Omental fat pad (tissue), 4 donors: ENCODE measurements around the gene IGF2BP1. TPM values are rescaled to one million over a fixed set of nuclear protein-coding genes. Genes with fewer than 3 reads are reported as not detected.

Source experiments
- ATAC-seq: fragments of 150-250 bp; one replicate; pipeline ENCODE4 v1.9.1; 2016; ENCODE audit warnings: mild to moderate bottlenecking, moderate library complexity; ENCODE audit not compliant: low FRiP score
- DNase-seq: peaks from one replicate; pipeline ENCODE4 v3.0.0-alpha.2; 2019; ENCODE audit warnings: low spot score
- total RNA-seq, 4 donors: library from RNA; depleted of rRNA; stranded (reverse); fragments of >200 nt; gene quantifications; one replicate each; pipeline ENCODE4 v1.1.0, GENCODE V29; 2016
- TF ChIP-seq, protein P1 (sequence below), 3 donors: fragments of 450-650 bp; IDR thresholded peaks; one replicate each; pipeline ENCODE4 v1.5.1; 2016 to 2017; ENCODE audit warnings: antibody characterized with exemption in 3 of 3, mild to moderate bottlenecking in 3 of 3, moderate library complexity in 2 of 3

The IGF2BP1 gene
- total RNA-seq, 4 donors from 2014 or later: 0.16 TPM; not detected in 3

GRCh38 chr17:48970224-48970623 is 27.0 kb upstream of the IGF2BP1 start:
- TF ChIP-seq, protein P1, sequence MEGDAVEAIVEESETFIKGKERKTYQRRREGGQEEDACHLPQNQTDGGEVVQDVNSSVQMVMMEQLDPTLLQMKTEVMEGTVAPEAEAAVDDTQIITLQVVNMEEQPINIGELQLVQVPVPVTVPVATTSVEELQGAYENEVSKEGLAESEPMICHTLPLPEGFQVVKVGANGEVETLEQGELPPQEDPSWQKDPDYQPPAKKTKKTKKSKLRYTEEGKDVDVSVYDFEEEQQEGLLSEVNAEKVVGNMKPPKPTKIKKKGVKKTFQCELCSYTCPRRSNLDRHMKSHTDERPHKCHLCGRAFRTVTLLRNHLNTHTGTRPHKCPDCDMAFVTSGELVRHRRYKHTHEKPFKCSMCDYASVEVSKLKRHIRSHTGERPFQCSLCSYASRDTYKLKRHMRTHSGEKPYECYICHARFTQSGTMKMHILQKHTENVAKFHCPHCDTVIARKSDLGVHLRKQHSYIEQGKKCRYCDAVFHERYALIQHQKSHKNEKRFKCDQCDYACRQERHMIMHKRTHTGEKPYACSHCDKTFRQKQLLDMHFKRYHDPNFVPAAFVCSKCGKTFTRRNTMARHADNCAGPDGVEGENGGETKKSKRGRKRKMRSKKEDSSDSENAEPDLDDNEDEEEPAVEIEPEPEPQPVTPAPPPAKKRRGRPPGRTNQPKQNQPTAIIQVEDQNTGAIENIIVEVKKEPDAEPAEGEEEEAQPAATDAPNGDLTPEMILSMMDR (IDR thresholded peaks at IDR 0.05): no peak
- DNase-seq (no peak), ATAC-seq (no peak)

- DNase-seq: no peak
- ATAC-seq: no peak
- TF ChIP-seq, protein P1 (IDR thresholded peaks at IDR 0.05): no peak
These were observed 26.1 kb upstream of the IGF2BP1 start for GRCh38 chr17:48970865-48971687.

GRCh38 chr17:48972749-48973097 is 24.5 kb upstream of the IGF2BP1 start:
- no peak for ATAC-seq
- TF ChIP-seq, protein P1 (IDR thresholded peaks at IDR 0.05): no peak

DNA sequence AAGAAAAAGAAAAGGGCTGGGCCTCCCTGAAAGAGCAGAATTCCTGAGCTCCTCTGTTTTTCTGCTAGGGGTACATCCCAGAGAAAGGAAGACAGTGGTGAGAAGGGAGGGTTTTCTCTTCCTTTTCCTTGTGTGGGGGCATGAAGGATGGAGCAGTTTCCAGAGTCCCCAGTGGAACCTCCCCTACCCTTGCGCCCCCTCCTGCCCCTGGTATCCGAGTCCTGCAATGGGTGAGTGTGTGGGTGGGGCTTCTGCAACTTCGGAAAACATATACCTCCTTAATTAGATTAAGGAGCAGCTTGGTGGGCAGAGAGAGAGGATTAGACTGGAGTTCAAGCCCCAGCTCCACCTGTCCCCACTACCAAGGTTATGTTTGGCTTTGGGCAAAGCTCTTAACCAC is 23.4 kb upstream of the IGF2BP1 start:
- TF ChIP-seq, protein P1 (IDR thresholded peaks at IDR 0.05): no peak
- DNase-seq (no peak), ATAC-seq (no peak)

More at GRCh38 chr17:48972749-48973097, 24.5 kb upstream of the IGF2BP1 start:
- DNase-seq: no peak

DNA sequence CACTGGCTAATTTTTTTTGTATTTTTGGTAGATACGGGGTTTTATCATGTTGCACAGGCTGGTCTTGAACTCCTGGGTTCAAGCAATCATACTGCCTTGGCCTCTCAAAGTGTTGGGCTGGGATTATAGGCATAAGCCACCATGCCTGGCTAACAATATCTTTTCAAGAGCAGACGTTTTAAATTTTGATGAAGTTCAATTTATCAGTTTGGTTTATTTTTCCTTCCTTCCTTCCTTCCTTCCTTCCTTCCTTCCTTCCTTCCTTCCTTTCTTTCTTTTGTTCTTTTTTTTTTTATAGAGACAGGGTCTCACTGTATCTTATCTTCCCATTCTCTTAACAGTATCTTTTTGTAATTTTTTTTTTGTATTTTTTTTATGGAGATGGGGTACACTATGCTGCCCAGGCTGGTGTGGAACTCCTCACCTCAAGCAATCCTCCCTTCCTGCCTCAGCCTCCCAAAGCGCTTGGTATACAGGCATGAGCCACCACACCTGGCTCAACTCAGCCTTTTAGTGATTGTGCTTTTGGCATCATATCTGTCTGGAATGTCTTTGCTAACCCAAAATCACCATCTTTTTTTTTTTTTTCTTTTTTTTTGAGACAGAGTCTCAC is 15.2 kb upstream of the IGF2BP1 start:
- DNase-seq (no peak), ATAC-seq (no peak)
- TF ChIP-seq, protein P1 (IDR thresholded peaks at IDR 0.05): no peak

DNA sequence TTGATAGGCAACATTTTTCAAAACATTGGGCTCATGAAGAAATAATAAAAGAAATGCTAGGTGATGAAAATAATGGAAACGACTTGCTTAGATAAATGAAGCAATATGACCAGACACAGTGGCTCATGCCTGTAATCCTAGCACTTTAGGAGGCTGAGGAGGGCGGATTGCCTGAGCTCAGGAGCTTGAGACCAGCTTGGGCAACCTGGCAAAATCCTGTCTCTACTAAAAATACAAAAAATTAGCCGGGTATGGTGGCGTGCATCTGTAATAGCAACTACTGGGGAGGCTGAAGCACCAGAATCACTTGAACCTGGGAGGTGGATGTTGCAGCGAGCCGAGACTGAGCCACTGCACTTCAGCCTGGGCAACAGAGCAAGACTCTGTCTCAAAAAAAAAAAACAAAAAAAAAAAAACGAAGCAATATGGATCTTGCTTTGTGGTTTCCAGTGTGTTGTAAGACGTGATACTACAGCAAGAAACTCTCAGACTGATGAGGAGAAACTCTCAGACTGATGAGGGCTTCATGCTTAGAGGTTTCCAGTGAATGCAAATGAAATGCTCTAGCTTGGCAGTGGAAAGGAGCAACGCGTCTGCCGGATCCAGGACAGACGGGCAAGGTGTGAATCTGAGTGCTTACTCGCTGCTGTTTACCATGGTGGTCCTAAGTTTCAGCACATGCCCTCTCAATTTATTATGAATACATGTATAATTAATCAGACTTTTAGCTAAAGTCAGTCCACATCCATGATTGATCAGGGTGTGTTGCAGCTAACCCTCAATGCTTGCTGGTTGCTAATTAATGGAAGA is 11.5 kb upstream of the IGF2BP1 start:
- TF ChIP-seq, protein P1 (IDR thresholded peaks at IDR 0.05): no peak
- no peak for DNase-seq
- no peak for ATAC-seq
